Memory B cell (primary cell): Measurements from ENCODE around the gene FCRL4.
A peak's percentile ranks its signal among the peaks of the same experiment; 100 is the strongest.

Experiments used
- ATAC-seq: fragments of 150-1000 bp; cut with Tn5 transposase; 2 replicates; pipeline ENCODE4 v1.10.0; 2021; ENCODE audit warnings: low read depth, mild to moderate bottlenecking, moderate library complexity
- DNase-seq, 2 donors: peaks; one replicate each; pipeline ENCODE4 v3.0.0; 2022; ENCODE audit warnings: low spot score in 2 of 2
- H3K27ac Mint-ChIP-seq: one replicate; pipeline ENCODE4 v1.8.0; 2022; ENCODE audit warnings: mild to moderate bottlenecking, moderate library complexity, mixed read lengths
- H3K27me3 Mint-ChIP-seq: one replicate; pipeline ENCODE4 v1.8.0; 2022; ENCODE audit warnings: mixed read lengths
- H3K36me3 Mint-ChIP-seq: one replicate; pipeline ENCODE4 v1.8.0; 2022; ENCODE audit warnings: mild to moderate bottlenecking, mixed read lengths
- H3K4me1 Mint-ChIP-seq: one replicate; pipeline ENCODE4 v1.8.0; 2022; ENCODE audit warnings: mixed read lengths
- H3K4me3 Mint-ChIP-seq: one replicate; pipeline ENCODE4 v1.8.0; 2022; ENCODE audit warnings: mild to moderate bottlenecking, moderate library complexity, mixed read lengths
- H3K9me3 Mint-ChIP-seq: one replicate; pipeline ENCODE4 v1.8.0; 2022; ENCODE audit warnings: mixed read lengths

FCRL4 gene

DNA sequence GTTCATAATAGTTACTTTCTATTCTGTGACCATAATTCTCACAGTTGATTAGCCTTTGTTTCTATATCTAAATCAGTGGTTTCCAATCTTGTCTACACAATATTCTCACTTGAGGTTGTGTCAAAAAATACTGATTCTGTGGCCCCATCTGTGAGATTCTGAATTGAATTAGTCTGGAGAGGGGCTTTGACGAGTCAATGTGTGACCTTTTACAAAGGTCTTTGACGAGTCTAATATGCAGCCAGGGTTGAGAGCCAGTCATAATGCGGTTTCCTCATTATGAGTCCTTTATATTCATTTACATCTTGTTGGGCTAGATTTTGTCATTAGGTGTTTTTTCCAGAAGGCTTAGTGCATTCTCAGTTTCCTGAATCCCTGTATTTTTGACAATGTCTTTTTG is 65.3 kb downstream of the FCRL4 start:
- Mint-ChIP-seq H3K27me3 (no peaks in the 10 kb centered on the region), H3K4me3 (no peak overlapping the region), H3K9me3 (no peaks in the 10 kb centered on the region), H3K27ac (no peak overlapping the region), H3K36me3 (peaks cover 39% of the 10 kb centered on the region), H3K4me1 (peaks cover 20% of the 10 kb centered on the region)
- DNase-seq = no peak
- no peak for ATAC-seq

GRCh38 chr1:157523774-157524493 is 74.0 kb downstream of the FCRL4 start:
- DNase-seq = no peak

More at GRCh38 chr1:157523774-157524493, 74.0 kb downstream of the FCRL4 start:
- no peaks in the 10 kb centered on the region for H3K27me3 Mint-ChIP-seq
- ATAC-seq = peak; percentile 24
- H3K4me1 Mint-ChIP-seq = peaks cover 10% of the 10 kb centered on the region
- peak overlapping the region; percentile 58 for H3K27ac Mint-ChIP-seq
- peak overlapping the region; percentile 37 for H3K4me3 Mint-ChIP-seq
- peaks cover 10% of the 10 kb centered on the region for H3K36me3 Mint-ChIP-seq
- H3K9me3 Mint-ChIP-seq = no peaks in the 10 kb centered on the region
